Measurements from ENCODE around the gene HCN2.

Gene HCN2

DNA sequence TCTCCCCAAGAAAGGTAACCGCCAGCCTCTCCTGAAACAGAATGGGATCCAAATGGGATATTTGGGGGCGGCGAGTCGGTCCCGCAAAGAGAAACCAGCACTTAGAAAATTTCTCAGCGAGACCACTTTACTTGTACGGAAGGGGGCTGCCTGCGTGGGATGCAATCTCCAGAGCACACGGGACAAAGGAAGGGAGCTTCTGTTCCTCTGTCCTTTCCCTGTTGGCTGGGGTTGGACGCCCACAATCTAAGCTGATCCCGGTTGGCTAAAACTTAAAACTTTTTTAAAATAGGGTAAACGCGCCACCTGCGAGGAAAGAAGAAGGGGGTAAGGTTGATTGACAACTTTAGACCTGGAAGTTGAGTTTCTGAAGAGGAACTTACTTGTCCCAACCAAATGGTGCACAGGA, 18.1 kb upstream of the HCN2 start:
- Histone ChIP-seq H3K9me3 (ENCODE audit: insufficient read depth, low read length) (no peaks in the 10 kb centered on the region), H3K36me3 (ENCODE audit: low read length) (no peaks in the 10 kb centered on the region), H4K20me1 (ENCODE audit: low read depth, low read length) (no peaks in the 10 kb centered on the region), H2AFZ (ENCODE audit: low read depth, low read length, severe bottlenecking) (peak overlapping the region; percentile 92), H3K27ac (ENCODE audit: low read depth, low read length) (peak overlapping the region; percentile 88), H3K27me3 (ENCODE audit: low read length) (no peaks in the 10 kb centered on the region), H3K9ac (ENCODE audit: low read length) (peak overlapping the region; percentile 68), H3K9me2 (replicated peaks; ENCODE audit: insufficient read depth, low read length) (no peaks in the 10 kb centered on the region), H3K79me2 (ENCODE audit: insufficient read depth, low read length) (peaks cover 38% of the 10 kb centered on the region), H3F3A (ENCODE audit: insufficient read depth) (peaks cover 14% of the 10 kb centered on the region), H3K4me2 (ENCODE audit: low read depth, low read length, poor library complexity, severe bottlenecking) (peak overlapping the region; percentile 83), H3K4me3 (ENCODE audit: insufficient read depth, low read length, poor library complexity, severe bottlenecking) (peak overlapping the region; percentile 65)
- TF ChIP-seq, protein P1, sequence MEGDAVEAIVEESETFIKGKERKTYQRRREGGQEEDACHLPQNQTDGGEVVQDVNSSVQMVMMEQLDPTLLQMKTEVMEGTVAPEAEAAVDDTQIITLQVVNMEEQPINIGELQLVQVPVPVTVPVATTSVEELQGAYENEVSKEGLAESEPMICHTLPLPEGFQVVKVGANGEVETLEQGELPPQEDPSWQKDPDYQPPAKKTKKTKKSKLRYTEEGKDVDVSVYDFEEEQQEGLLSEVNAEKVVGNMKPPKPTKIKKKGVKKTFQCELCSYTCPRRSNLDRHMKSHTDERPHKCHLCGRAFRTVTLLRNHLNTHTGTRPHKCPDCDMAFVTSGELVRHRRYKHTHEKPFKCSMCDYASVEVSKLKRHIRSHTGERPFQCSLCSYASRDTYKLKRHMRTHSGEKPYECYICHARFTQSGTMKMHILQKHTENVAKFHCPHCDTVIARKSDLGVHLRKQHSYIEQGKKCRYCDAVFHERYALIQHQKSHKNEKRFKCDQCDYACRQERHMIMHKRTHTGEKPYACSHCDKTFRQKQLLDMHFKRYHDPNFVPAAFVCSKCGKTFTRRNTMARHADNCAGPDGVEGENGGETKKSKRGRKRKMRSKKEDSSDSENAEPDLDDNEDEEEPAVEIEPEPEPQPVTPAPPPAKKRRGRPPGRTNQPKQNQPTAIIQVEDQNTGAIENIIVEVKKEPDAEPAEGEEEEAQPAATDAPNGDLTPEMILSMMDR (IDR thresholded peaks at IDR 0.05; ENCODE audit: insufficient read depth, low read length, poor library complexity, severe bottlenecking), result no peak
- TF ChIP-seq EZH2phosphoT487 (conservative IDR thresholded peaks at IDR 0.05; ENCODE audit: low read length), result no peak

DNA sequence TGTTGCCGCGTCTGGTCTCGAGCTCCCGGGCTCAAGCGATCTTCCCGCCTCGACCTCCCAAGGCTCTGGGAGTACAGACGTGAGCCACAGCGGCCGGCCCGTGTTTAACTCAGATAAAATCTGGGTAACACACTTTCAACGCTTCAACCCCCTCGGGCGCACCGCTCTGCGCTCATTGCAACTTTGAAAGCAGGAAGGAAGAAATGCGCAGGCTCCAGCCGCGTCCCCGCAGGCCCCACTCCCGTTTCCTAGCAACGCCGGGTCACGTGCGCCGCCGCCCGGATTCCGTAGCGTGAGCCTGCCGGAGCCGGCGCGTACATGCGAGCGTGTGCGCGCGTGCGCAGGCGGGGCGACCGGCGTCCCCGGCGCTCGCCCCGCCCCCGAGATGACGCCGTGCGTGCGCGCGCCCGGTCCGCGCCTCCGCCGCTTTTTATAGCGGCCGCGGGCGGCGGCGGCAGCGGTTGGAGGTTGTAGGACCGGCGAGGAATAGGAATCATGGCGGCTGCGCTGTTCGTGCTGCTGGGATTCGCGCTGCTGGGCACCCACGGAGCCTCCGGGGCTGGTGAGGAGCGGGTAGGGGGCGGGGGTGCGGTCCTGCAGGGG, 17.4 kb upstream of the HCN2 start, which contains the start of gene BSG:
TSS of gene BSG (plus strand) at position 457 of the 603 bp plus-strand sequence. CDS start at position 496, 39 bp downstream.
- Histone ChIP-seq H3K4me2 (ENCODE audit: low read depth, low read length, poor library complexity, severe bottlenecking) (peak within 1 kb of the TSS; percentile 83), H3K36me3 (ENCODE audit: low read length) (no peaks in the 10 kb centered on the region), H3K9me3 (ENCODE audit: insufficient read depth, low read length) (no peaks in the 10 kb centered on the region), H4K20me1 (ENCODE audit: low read depth, low read length) (no peaks in the 10 kb centered on the region), H3K4me3 (ENCODE audit: insufficient read depth, low read length, poor library complexity, severe bottlenecking) (peak within 1 kb of the TSS; percentile 70), H2AFZ (ENCODE audit: low read depth, low read length, severe bottlenecking) (peak within 1 kb of the TSS; percentile 92), H3K27ac (ENCODE audit: low read depth, low read length) (peak within 1 kb of the TSS; percentile 88), H3K9ac (ENCODE audit: low read length) (peak within 1 kb of the TSS; percentile 80), H3K9me2 (replicated peaks; ENCODE audit: insufficient read depth, low read length) (no peaks in the 10 kb centered on the region), H3F3A (ENCODE audit: insufficient read depth) (peaks cover 14% of the 10 kb centered on the region), H3K27me3 (ENCODE audit: low read length) (no peaks in the 10 kb centered on the region), H3K79me2 (ENCODE audit: insufficient read depth, low read length) (peaks cover 45% of the 10 kb centered on the region)
- TF ChIP-seq, protein P1 (IDR thresholded peaks at IDR 0.05; ENCODE audit: insufficient read depth, low read length, poor library complexity, severe bottlenecking), result no peak
- no peak for TF ChIP-seq EZH2phosphoT487 (conservative IDR thresholded peaks at IDR 0.05; ENCODE audit: low read length)

DNA sequence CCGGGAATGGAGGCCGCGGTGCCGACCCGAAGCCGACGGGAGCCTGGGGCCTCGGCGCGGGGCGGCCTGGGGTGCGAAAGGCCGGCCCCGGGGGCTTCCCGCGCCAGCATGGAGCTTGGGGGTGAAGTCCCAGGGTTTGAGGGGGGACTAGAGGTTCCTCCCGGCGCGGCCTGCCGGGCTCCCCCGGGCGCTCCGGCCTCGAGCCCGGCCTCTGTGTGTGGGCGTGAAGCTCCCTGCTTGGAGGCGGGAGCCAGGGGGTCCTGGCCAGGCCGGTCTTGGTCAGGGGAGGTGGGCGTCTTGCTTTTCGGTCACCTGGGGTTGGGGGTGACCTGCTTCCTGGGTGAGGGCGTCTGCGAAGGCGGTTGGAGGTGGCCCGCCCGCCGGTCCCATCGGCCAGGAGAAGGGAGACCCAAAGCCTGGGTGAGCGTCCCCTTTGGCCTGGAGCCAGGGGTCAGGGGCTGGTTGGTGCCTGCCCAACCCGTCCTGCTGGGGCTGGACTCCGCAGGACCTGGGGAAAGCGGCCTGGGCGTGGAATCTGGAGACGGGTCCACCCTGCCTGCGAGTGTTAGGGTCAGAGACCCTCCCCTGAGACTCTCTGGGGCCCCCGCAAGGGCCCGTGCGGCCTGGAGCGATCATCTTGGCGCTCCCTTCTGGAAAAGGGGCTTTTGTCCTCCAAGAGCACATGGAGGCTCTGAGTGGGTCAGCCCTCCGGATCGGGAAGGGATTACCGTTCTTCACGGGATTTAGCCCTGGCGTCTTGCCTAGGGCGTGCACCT, 16.8 kb upstream of the HCN2 start:
- no peak for TF ChIP-seq EZH2phosphoT487 (conservative IDR thresholded peaks at IDR 0.05; ENCODE audit: low read length)
- TF ChIP-seq, protein P1 (IDR thresholded peaks at IDR 0.05; ENCODE audit: insufficient read depth, low read length, poor library complexity, severe bottlenecking), result no peak
- H3F3A ChIP-seq (ENCODE audit: insufficient read depth), result peaks cover 14% of the 10 kb centered on the region
- no peaks in the 10 kb centered on the region for H3K27me3 ChIP-seq (ENCODE audit: low read length)
- no peaks in the 10 kb centered on the region for H3K9me3 ChIP-seq (ENCODE audit: insufficient read depth, low read length)
- no peaks in the 10 kb centered on the region for H3K36me3 ChIP-seq (ENCODE audit: low read length)
- peak overlapping the region; percentile 17 for H2AFZ ChIP-seq (ENCODE audit: low read depth, low read length, severe bottlenecking)
- H3K9ac ChIP-seq (ENCODE audit: low read length), result peak overlapping the region; percentile 80
- no peaks in the 10 kb centered on the region for H4K20me1 ChIP-seq (ENCODE audit: low read depth, low read length)
- H3K4me2 ChIP-seq (ENCODE audit: low read depth, low read length, poor library complexity, severe bottlenecking), result peak overlapping the region; percentile 53
- H3K27ac ChIP-seq (ENCODE audit: low read depth, low read length), result peak overlapping the region; percentile 41
- peaks cover 52% of the 10 kb centered on the region for H3K79me2 ChIP-seq (ENCODE audit: insufficient read depth, low read length)
- H3K9me2 ChIP-seq (replicated peaks; ENCODE audit: insufficient read depth, low read length), result no peaks in the 10 kb centered on the region
- peak overlapping the region; percentile 70 for H3K4me3 ChIP-seq (ENCODE audit: insufficient read depth, low read length, poor library complexity, severe bottlenecking)
